Prostate gland (tissue), 2 donors: ENCODE results near the gene ALG8.

ENCODE experiments used
- POLR2A ChIP-seq: fragments of 450-650 bp; IDR thresholded peaks from one replicate; pipeline ENCODE4 v1.6.1; 2016; ENCODE audit warnings: antibody characterized with exemption, mild to moderate bottlenecking
- POLR2AphosphoS5 ChIP-seq: sonication (generic); formaldehyde crosslinking; IDR thresholded peaks from one replicate; pipeline ENCODE4 v1.6.1; 2017; ENCODE audit warnings: antibody characterized with exemption
- TF ChIP-seq, protein P1 (sequence below), 4 experiments: fragments of 200-600 bp in 2 of 4; fragments of 450-650 bp in 2 of 4; sonication (generic) in 2 of 4; IDR thresholded peaks; 1 replicate in 3 of 4; 2 replicates in 1 of 4; pipeline ENCODE4 v1.5.1; 2016 to 2019; ENCODE audit warnings: antibody characterized with exemption in 4 of 4, mild to moderate bottlenecking in 2 of 4, moderate library complexity in 2 of 4

DNA sequence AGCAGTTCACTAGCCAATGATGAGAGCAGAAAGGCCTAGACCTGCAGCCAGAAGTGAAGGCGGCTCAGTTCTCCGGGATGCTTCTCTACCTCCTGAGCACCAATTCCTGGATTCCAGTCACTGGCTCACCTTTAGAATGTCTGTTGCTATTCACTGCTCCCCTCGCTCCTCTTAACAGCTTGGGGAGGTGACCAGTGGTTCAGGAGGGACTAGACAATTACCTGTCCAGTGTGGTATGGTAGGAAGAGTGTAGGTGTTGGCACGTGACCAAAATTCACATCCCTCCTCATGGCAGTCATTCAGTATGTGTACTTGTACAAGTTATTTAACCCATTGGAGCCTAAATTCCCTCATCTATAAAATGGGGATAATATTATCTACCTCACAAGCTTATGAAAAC lies 71.7 kb downstream of the ALG8 start:
- TF ChIP-seq, protein P1, sequence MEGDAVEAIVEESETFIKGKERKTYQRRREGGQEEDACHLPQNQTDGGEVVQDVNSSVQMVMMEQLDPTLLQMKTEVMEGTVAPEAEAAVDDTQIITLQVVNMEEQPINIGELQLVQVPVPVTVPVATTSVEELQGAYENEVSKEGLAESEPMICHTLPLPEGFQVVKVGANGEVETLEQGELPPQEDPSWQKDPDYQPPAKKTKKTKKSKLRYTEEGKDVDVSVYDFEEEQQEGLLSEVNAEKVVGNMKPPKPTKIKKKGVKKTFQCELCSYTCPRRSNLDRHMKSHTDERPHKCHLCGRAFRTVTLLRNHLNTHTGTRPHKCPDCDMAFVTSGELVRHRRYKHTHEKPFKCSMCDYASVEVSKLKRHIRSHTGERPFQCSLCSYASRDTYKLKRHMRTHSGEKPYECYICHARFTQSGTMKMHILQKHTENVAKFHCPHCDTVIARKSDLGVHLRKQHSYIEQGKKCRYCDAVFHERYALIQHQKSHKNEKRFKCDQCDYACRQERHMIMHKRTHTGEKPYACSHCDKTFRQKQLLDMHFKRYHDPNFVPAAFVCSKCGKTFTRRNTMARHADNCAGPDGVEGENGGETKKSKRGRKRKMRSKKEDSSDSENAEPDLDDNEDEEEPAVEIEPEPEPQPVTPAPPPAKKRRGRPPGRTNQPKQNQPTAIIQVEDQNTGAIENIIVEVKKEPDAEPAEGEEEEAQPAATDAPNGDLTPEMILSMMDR (IDR thresholded peaks at IDR 0.05): no peak
- no peak for TF ChIP-seq POLR2AphosphoS5
- TF ChIP-seq POLR2A: no peak
